Stimulated activated CD4-positive, alpha-beta T cell treated with anti-CD3 and anti-CD28 coated beads, TNF-alpha, amount 100 ng/mL, for 24 hours (primary cell): Measurements from ENCODE around the gene PPFIBP1.
"Not testable (repeated sequence)": the region's sequence is repeated elsewhere in the genome, so short reads cannot be mapped to it uniquely, and the experiment has no call there.

Experiments used
- DNase-seq, 3 experiments: peaks; one replicate each; pipeline ENCODE4 v3.0.0-alpha.2; 2020; ENCODE audit warnings: low read depth in 3 of 3

PPFIBP1 gene

DNA sequence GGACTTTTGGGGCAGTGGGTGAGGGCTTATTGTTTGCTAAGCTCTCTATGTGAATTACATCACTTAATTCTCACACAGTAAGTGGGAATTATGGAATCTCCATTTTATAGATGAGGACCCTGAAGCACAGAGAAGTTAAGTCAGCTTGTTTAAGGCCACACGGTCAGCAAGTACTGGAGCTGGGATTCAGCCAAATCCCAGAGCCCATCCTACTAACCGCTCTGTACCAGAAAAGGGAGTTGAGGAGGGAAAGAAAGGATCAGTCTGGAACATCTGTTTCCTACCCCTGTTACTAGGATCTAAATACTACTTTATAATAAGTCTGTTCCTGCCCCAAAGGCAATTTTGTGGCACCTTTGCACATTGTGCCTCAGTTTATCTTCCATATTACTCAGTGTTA is 42.6 kb downstream of the PPFIBP1 start:
- DNase-seq: no peak

GRCh38 chr12:27571463-27571862 is 47.5 kb downstream of the PPFIBP1 start:
- DNase-seq: no peak

DNA sequence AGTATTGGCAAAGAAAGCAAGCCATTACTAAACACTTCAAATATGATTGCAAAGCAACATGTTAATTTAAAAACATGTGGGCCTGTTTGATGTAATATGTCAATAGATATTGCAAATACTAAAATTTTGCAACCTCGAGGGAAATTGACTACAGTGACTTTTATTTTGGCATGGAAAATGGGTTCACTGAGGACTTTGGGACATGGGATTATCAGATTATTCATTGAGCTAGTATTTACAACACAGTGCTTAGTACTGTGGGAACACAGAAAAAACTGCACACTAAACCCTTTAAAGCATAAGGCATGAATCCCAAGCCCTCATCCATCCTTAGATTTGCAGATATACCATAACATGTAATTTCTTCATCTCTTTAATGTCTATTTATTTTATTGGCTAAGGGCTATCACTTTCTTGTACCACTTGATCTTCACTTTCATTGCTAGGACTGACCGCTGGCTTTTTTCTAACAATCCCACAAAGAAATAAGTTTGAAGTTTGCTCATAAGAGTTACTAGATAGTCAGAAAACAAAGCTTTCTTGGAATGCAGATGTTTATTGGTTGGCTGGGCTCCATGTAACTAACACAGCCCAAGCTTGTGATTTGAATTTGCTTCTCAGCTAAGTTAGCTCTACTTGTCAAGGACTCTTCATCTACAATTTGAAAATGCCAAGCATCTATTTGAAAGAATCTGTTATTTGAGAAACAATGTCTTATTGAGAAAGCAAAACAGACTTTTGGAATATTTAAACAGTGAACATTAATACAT is 48.7 kb downstream of the PPFIBP1 start:
- no peak for DNase-seq

- DNase-seq: no peak
These were observed 50.0 kb downstream of the PPFIBP1 start for GRCh38 chr12:27573972-27574371.

GRCh38 chr12:27575090-27575761 is 51.2 kb downstream of the PPFIBP1 start:
- DNase-seq: no peak

GRCh38 chr12:27575762-27576118 is 51.7 kb downstream of the PPFIBP1 start:
- no peak for DNase-seq

DNA sequence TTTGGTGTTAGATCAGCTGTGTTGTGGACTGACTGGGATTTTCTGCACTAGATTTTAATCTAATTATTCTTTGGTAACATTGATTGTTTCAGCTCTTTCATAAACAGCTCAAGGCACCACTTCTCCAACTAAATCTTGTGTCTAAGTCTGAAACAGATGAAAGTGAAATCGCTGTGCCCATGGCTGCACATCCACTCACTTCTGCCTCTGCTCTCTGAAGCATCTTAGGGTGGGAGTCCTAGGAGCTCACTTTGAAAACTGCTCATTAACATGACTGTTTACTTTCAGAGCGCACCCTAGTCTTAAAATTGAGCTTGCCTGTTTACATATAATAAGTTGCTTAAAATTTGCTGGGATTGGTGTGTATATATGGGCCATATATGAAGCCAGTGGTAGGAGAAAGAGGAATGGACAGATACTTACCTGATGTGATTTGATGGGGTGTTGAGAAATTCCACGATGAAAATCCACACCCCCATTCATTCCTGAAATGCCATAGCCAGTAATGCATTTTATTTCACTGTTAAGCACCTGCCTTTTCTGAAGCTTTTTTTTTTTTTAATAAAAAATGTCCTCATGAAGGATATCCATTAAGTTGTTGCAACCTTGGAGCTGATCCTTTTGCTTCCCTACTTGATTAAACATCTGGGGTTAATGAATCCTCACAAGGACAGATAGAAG is 52.8 kb downstream of the PPFIBP1 start:
- DNase-seq: no peak

GRCh38 chr12:27577688-27578087 is 53.7 kb downstream of the PPFIBP1 start:
- no peak for DNase-seq

- no peak for DNase-seq
These were observed 54.8 kb downstream of the PPFIBP1 start for GRCh38 chr12:27578689-27579372.

GRCh38 chr12:27580561-27581330 is 56.7 kb downstream of the PPFIBP1 start:
- no peak for DNase-seq

DNA sequence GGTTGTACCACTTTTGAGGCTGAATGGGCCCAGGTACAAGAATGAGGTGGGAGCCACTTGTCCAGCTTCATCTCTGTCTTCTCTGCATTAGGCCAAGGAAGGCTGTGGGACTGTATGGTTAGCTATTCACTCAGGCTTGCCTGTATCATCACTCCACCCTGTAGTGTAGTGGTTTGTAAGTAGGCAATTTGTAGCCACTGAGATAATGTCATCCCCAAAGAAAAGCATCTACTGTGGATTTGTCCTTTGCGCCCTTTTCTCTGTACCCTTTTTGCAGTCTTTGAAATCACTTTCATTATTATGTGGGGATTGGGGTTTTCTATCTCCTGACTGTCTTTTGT is 57.3 kb downstream of the PPFIBP1 start:
- not testable (repeated sequence) for DNase-seq

- not testable (repeated sequence) for DNase-seq
These were observed 57.8 kb downstream of the PPFIBP1 start for GRCh38 chr12:27581833-27582232.

GRCh38 chr12:27582445-27582844 is 58.4 kb downstream of the PPFIBP1 start:
- DNase-seq: not testable (repeated sequence)

DNA sequence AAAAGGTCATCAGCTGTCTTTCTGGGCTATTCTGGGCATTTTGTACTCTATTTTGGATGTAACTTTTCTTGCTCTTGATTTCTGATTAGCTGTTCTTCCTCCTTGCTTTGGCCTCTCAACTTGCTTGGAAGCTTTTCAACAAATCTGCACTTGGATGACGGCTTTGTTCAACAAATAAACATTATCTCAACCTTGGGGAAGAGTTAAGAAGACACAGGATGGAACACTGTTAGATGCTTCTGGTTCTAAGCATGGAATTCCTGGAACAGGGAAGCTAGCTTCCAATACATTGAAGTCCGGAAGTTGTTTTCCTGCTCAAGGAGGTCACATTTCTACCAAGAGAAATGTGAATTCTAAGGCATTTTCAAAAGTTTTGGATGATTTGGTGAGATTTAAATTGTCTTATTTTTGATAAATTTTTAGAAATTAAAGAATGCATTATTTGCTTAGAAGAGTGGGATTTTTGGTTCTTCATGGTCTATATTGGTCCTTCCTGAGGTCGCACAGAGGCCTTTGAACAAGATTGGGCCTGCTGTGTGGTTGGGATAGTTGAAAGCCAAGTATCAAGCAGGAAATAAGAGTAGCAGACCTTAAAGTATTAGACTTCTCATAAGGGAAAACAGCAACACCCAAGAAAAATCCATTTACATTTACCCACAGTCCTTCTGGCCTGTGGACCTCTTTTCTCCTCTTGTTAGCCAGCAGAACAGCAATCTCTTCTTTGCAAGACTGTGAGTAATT is 59.2 kb downstream of the PPFIBP1 start:
- DNase-seq: no peak

GRCh38 chr12:27583981-27584380 is 60.0 kb downstream of the PPFIBP1 start:
- no peak for DNase-seq

DNA sequence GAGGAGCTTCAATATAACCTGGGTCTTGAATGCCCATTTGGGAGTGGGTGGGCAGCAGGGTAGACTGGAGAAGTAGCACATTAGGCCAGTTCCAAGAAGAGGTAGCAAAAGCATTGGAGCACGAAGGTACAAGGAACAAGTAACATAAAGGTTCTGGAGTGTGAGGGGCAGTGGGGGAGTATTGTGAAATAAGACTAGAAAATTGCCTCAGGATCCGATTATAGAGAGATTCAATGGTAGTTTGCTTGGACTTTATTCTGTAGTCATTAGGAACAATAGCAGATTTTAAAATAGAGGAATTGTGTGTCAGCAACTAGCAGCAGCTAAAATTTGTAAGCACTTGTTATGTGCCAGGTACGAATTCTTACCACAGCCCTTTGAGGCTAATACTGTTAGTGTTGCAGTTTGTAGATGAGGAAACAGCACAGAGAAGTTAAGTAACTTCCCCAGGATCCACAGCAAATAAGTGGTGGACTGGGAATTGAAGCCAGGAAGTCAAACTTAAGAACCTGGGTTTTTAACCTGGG is 61.8 kb downstream of the PPFIBP1 start:
- no peak for DNase-seq

- not testable (repeated sequence) for DNase-seq
These were observed 64.2 kb downstream of the PPFIBP1 start for GRCh38 chr12:27588075-27588730.

DNA sequence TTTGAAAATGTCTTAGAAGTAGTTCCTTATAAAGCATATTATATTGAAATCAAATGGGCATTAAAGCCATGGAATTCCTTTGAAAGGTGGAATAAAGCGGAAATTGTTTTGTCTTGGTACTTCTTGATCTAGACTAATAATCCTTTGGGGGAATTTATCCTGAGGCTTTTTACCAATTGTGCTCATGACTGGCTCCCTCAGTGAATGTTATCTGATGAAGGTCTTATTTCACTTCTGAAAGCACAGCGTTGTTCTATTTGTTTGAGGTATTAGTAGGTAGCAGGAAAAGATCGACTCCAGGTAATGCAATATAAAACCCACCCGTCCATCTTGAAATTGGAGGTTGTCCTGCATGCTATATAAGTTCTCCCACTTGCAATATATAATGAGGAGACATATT is 64.8 kb downstream of the PPFIBP1 start:
- no peak for DNase-seq

GRCh38 chr12:27589419-27589818 is 65.4 kb downstream of the PPFIBP1 start:
- no peak for DNase-seq

DNA sequence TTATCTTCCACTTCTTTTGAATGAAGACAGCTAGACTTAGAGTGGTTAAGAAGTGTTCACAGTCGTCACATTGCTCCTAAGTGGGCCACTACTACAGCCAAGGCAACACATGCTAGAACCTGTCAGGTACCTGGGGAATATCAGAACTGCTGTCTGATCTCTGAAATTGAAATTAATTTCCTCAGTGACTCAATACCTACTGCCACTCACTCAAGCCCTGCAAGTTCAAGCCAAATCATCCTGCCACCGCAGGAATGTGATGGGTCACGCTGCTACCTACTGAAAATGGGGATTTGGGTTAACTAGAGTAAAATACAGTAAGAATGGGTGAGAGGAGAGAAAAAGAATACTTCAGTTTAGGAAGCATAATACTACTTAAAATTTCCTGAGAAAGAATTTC is 67.7 kb downstream of the PPFIBP1 start:
- not testable (repeated sequence) for DNase-seq
